WTC11 (cell line): ENCODE data around the gene TIMM44. TPM values are rescaled to one million over a fixed set of nuclear protein-coding genes. Genes with fewer than 3 reads are reported as not detected.
"Not testable (repeated sequence)": the region's sequence is repeated elsewhere in the genome, so short reads cannot be mapped to it uniquely, and the experiment has no call there.

Experiments
- ATAC-seq: fragments of 200-7000 bp; cut with Tn5 transposase; 2 replicates; pipeline ENCODE4 v1.10.0; 2021; ENCODE audit warnings: mild to moderate bottlenecking, moderate library complexity
- CTCF ChIA-PET: fragments of 300-600 bp; sonication (Branson Sonifier 250); formaldehyde crosslinking; loops from one replicate; lab custom pipeline; 2021; ENCODE audit warnings: antibody characterized with exemption; lab: Charles Lee
- POLR2A ChIA-PET: fragments of 350-600 bp; sonication (Branson Sonifier 250); formaldehyde crosslinking; loops from one replicate; lab custom pipeline; 2021; ENCODE audit warnings: antibody characterized with exemption; lab: Charles Lee
- DNase-seq: peaks from one replicate; pipeline ENCODE4 v3.0.0; 2021; ENCODE audit warnings: low spot score
- H3K27ac Mint-ChIP-seq: 2 replicates; pipeline ENCODE4 v1.8.0; 2021; ENCODE audit warnings: mixed read lengths
- H3K27me3 Mint-ChIP-seq: 2 replicates; pipeline ENCODE4 v1.8.0; 2021; ENCODE audit warnings: low read depth, mild to moderate bottlenecking, moderate library complexity, mixed read lengths
- H3K36me3 Mint-ChIP-seq: 2 replicates; pipeline ENCODE4 v1.8.0; 2021; ENCODE audit warnings: mixed read lengths
- H3K4me1 Mint-ChIP-seq: 2 replicates; pipeline ENCODE4 v1.8.0; 2022; ENCODE audit warnings: mixed read lengths
- H3K4me3 Mint-ChIP-seq: 2 replicates; pipeline ENCODE4 v1.8.0; 2021; ENCODE audit warnings: mild to moderate bottlenecking, moderate library complexity, mixed read lengths
- H3K9me3 Mint-ChIP-seq: 2 replicates; pipeline ENCODE4 v1.8.0; 2021; ENCODE audit warnings: mixed read lengths
- CDX4 ChIP-seq: fragments of 250-450 bp; sonication (Bioruptor Pico); IDR thresholded peaks from 2 replicates; pipeline ENCODE4 v1.9.0; 2021; ENCODE audit warnings: moderate library complexity, mild to moderate bottlenecking, inconsistent platforms, borderline replicate concordance
- CTCF ChIP-seq: fragments of 200-600 bp; IDR thresholded peaks from 2 replicates; pipeline ENCODE4 v1.8.0; 2022; ENCODE audit warnings: antibody characterized with exemption
- E2F5 ChIP-seq: sonication (generic); formaldehyde crosslinking; IDR thresholded peaks from 2 replicates; pipeline ENCODE4 v1.8.1; 2022; ENCODE audit warnings: mild to moderate bottlenecking, moderate library complexity, missing genetic modification reagents
- ELF4 ChIP-seq: sonication (generic); formaldehyde crosslinking; IDR thresholded peaks from 2 replicates; pipeline ENCODE4 v1.8.1; 2022; ENCODE audit warnings: low read depth, mild to moderate bottlenecking, moderate library complexity, missing genetic modification reagents
- FOXP4 ChIP-seq: sonication (generic); formaldehyde crosslinking; IDR thresholded peaks from 2 replicates; pipeline ENCODE4 v1.8.0; 2022; ENCODE audit warnings: mild to moderate bottlenecking, missing genetic modification reagents
- KAT7 ChIP-seq: sonication (generic); formaldehyde crosslinking; IDR thresholded peaks from 2 replicates; pipeline ENCODE4 v1.8.1; 2023; ENCODE audit warnings: missing genetic modification reagents, mild to moderate bottlenecking, borderline replicate concordance
- MAX ChIP-seq: sonication (generic); formaldehyde crosslinking; IDR thresholded peaks from 2 replicates; pipeline ENCODE4 v1.8.0; 2022; ENCODE audit warnings: mild to moderate bottlenecking, missing genetic modification reagents
- NR3C1 ChIP-seq: sonication (generic); formaldehyde crosslinking; conservative IDR thresholded peaks from 2 replicates; pipeline ENCODE4 v1.8.1; 2023; ENCODE audit warnings: low read depth, mild to moderate bottlenecking, missing genetic modification reagents
- PRDM15 ChIP-seq: sonication (generic); formaldehyde crosslinking; IDR thresholded peaks from 2 replicates; pipeline ENCODE4 v1.8.0; 2022; ENCODE audit warnings: missing genetic modification reagents
- SP1 ChIP-seq: sonication (generic); formaldehyde crosslinking; conservative IDR thresholded peaks from 2 replicates; pipeline ENCODE4 v1.8.1; 2022; ENCODE audit warnings: missing genetic modification reagents
- TEAD1 ChIP-seq: sonication (generic); formaldehyde crosslinking; IDR thresholded peaks from 2 replicates; pipeline ENCODE4 v1.8.0; 2022; ENCODE audit warnings: mild to moderate bottlenecking, missing genetic modification reagents
- ZNF423 ChIP-seq: fragments of 250-450 bp; sonication (Bioruptor Pico); IDR thresholded peaks from 2 replicates; pipeline ENCODE4 v2.1.2; 2022; ENCODE audit warnings: mild to moderate bottlenecking, moderate library complexity
- total RNA-seq: library from RNA; stranded (reverse); gene quantifications from 3 replicates; pipeline ENCODE4 v1.2.3, GENCODE V29; 2021

TIMM44 gene
- total RNA-seq, 1 experiment from 2014 or later: 129 TPM

- Mint-ChIP-seq H3K27me3 (peaks cover 57% of the 10 kb centered on the region), H3K4me3 (peak overlapping the region; percentile 63)
- ATAC-seq, H3K36me3 Mint-ChIP-seq, H3K4me1 Mint-ChIP-seq, DNase-seq, H3K27ac Mint-ChIP-seq, H3K9me3 Mint-ChIP-seq: not testable (repeated sequence)
- 0 out of 2 replicates have a peak, but pooled peaks have one; percentile 53 for TF ChIP-seq FOXP4 (CRISPR knock-in tag)
- peak; percentile 87; the same call in 1 of the 2 replicates for TF ChIP-seq ZNF423 (CRISPR knock-in tag)
- CTCF ChIA-PET: interaction anchor here (0.7 to 7.2 kb wide), 23 partner anchors 8 to 154 kb away, joined by 3 to 70 read pairs (median 5); partner anchors contain the start of genes EVI5L, LRRC8E, MAP2K7 and PRR36
- POLR2A ChIA-PET: interaction anchor here (1.0 to 1.5 kb wide), 2 partner anchors 49 to 56 kb away, joined by 4 to 6 read pairs; no protein-coding TSS in a partner anchor
These were observed 25.3 kb downstream of the TIMM44 start for GRCh38 chr19:7918062-7918614.

GRCh38 chr19:7917267-7918061 is 26.0 kb downstream of the TIMM44 start:
- Mint-ChIP-seq H3K4me1 (peaks cover 8% of the 10 kb centered on the region), H3K4me3 (peak overlapping the region; percentile 77), H3K27me3 (peaks cover 57% of the 10 kb centered on the region), H3K9me3 (no peaks in the 10 kb centered on the region), H3K27ac (no peak overlapping the region), H3K36me3 (no peaks in the 10 kb centered on the region)
- DNase-seq (peak; percentile 77), ATAC-seq (peak; percentile 14)
- TF ChIP-seq MAX: peak; percentile 63; the same call in 1 of the 2 replicates
- 0 out of 2 replicates have a peak, but pooled peaks have one; percentile 25 for TF ChIP-seq NR3C1 (CRISPR knock-in tag)
- TF ChIP-seq KAT7: 0 out of 2 replicates have a peak, but pooled peaks have one; percentile 23
- 0 out of 2 replicates have a peak, but pooled peaks have one; percentile 17 for TF ChIP-seq CTCF
- peak; percentile 32; the same call in 1 of the 2 replicates for TF ChIP-seq SP1 (CRISPR knock-in tag)
- TF ChIP-seq TEAD1 (CRISPR knock-in tag): 0 out of 2 replicates have a peak, but pooled peaks have one; percentile 17
- 0 out of 2 replicates have a peak, but pooled peaks have one; percentile 32 for TF ChIP-seq E2F5 (CRISPR knock-in tag)
- TF ChIP-seq ELF4 (CRISPR knock-in tag): no peak
- TF ChIP-seq PRDM15 (CRISPR knock-in tag): no peak
- TF ChIP-seq ZNF423 (CRISPR knock-in tag): peak; percentile 37; the same call in 1 of the 2 replicates
- TF ChIP-seq CDX4 (CRISPR knock-in tag): no peak
- CTCF ChIA-PET: interaction anchor here (0.6 to 7.2 kb wide), 30 partner anchors 9 to 237 kb away, joined by 3 to 70 read pairs (median 4); partner anchors contain the start of genes EVI5L, LRRC8E, MAP2K7 and PRR36
- POLR2A ChIA-PET: interaction anchor here (1.0 to 1.5 kb wide), 3 partner anchors 9 to 55 kb away, joined by 4 to 6 read pairs (median 4); no protein-coding TSS in a partner anchor
